CD4-positive, alpha-beta T cell treated with Interleukin-4 for 4 hours (primary cell): ENCODE results near the gene FERMT3.
A peak's percentile ranks its signal among the peaks of the same experiment; 100 is the strongest.
"Not testable (repeated sequence)": the region's sequence is repeated elsewhere in the genome, so short reads cannot be mapped to it uniquely, and the experiment has no call there.

ENCODE experiments used
- DNase-seq: peaks from one replicate; pipeline ENCODE4 v3.0.0-alpha.2; 2020

The FERMT3 gene

GRCh38 chr11:64237484-64237951, 31.0 kb downstream of the FERMT3 start:
- DNase-seq: no peak

- DNase-seq: no peak
These were observed 31.6 kb downstream of the FERMT3 start for GRCh38 chr11:64238076-64238475.

- DNase-seq: no peak
These were observed 32.5 kb downstream of the FERMT3 start for GRCh38 chr11:64238999-64239398.

- no peak for DNase-seq
These were observed 33.3 kb downstream of the FERMT3 start for GRCh38 chr11:64239662-64240434.

- peak; percentile 97 for DNase-seq
These were observed 34.1 kb downstream of the FERMT3 start, which contains the start of gene FKBP2 for GRCh38 chr11:64240435-64241240. FKBP2 (plus strand) TSS chr11:64241095; CDS start chr11:64242388, 1,293 bp downstream.

GRCh38 chr11:64241241-64241490, 34.6 kb downstream of the FERMT3 start:
- no peak for DNase-seq

- DNase-seq: peak; percentile 99
These were observed 35.2 kb downstream of the FERMT3 start for GRCh38 chr11:64241491-64242374.

GRCh38 chr11:64243236-64243854, 36.8 kb downstream of the FERMT3 start:
- DNase-seq: no peak

- DNase-seq: no peak
These were observed 37.6 kb downstream of the FERMT3 start for GRCh38 chr11:64244107-64244506.

GRCh38 chr11:64244966-64245365, 38.4 kb downstream of the FERMT3 start:
- no peak for DNase-seq

GRCh38 chr11:64245401-64245796, 38.9 kb downstream of the FERMT3 start:
- DNase-seq: peak; percentile 51

- peak; percentile 83 for DNase-seq
These were observed 39.5 kb downstream of the FERMT3 start for GRCh38 chr11:64245797-64246620.

- not testable (repeated sequence) for DNase-seq
These were observed 40.0 kb downstream of the FERMT3 start for GRCh38 chr11:64246621-64246870.

- DNase-seq: peak; percentile 76
These were observed 40.6 kb downstream of the FERMT3 start, which contains the start of gene PPP1R14B for GRCh38 chr11:64246871-64247728. PPP1R14B (minus strand) TSS chr11:64246943; CDS start chr11:64246673, 270 bp downstream.

- DNase-seq: no peak
These were observed 41.4 kb downstream of the FERMT3 start for GRCh38 chr11:64247729-64248531.

GRCh38 chr11:64248578-64248977, 42.1 kb downstream of the FERMT3 start:
- DNase-seq: no peak

- no peak for DNase-seq
These were observed 42.5 kb downstream of the FERMT3 start for GRCh38 chr11:64249038-64249437.

GRCh38 chr11:64249563-64250414, 43.3 kb downstream of the FERMT3 start:
- DNase-seq: no peak

GRCh38 chr11:64250415-64251015, 44.0 kb downstream of the FERMT3 start:
- no peak for DNase-seq
